Activated T-helper 1 cell treated with anti-CD3 and anti-CD28 coated beads, Interleukin-12 subunit alpha, Interleukin-12 subunit beta, Interleukin-2, Interleukin-4 antibody, amounts not matched to agents 30 ng/mL and 10 ng/mL and 1 ng/mL, durations not matched to agents 14 hours and 24 hours and 36 hours (primary cell): ENCODE data around the gene LEFTY1. TPM values are rescaled to one million over a fixed set of nuclear protein-coding genes. Genes with fewer than 3 reads are reported as not detected.

Experiments
- DNase-seq: peaks from one replicate; pipeline ENCODE4 v3.0.0; 2021; ENCODE audit warnings: low spot score
- H3K27ac Mint-ChIP-seq: one replicate; pipeline ENCODE4 v1.8.0; 2021; ENCODE audit warnings: mild to moderate bottlenecking, mixed read lengths
- H3K27me3 Mint-ChIP-seq: one replicate; pipeline ENCODE4 v1.8.0; 2022; ENCODE audit warnings: mild to moderate bottlenecking, moderate library complexity, mixed read lengths; ENCODE audit not compliant: insufficient read depth
- H3K36me3 Mint-ChIP-seq: one replicate; pipeline ENCODE4 v1.8.0; 2021; ENCODE audit warnings: low read depth, mixed read lengths
- H3K4me1 Mint-ChIP-seq: one replicate; pipeline ENCODE4 v1.8.0; 2021; ENCODE audit warnings: low read depth, mixed read lengths
- H3K4me3 Mint-ChIP-seq: one replicate; pipeline ENCODE4 v1.8.0; 2021; ENCODE audit warnings: mild to moderate bottlenecking, moderate library complexity, mixed read lengths
- H3K9me3 Mint-ChIP-seq: one replicate; pipeline ENCODE4 v1.8.0; 2021; ENCODE audit warnings: mixed read lengths
- intact Hi-C: fragments of 100-400 bp; cut with micrococcal nuclease; formaldehyde crosslinking; loops from one replicate; pipeline ENCODE4 v1.15.1; 2024
- total RNA-seq: library from RNA; stranded (reverse); gene quantifications from 2 replicates; pipeline ENCODE4 v1.2.3, GENCODE V29; 2022

Gene LEFTY1
- total RNA-seq, 1 donor from 2014 or later, result not detected

- intact Hi-C loops, result no loop called here
- Mint-ChIP-seq H3K27ac (no peak overlapping the region), H3K4me1 (peaks cover 26% of the 10 kb centered on the region), H3K4me3 (no peak overlapping the region), H3K9me3 (no peaks in the 10 kb centered on the region), H3K27me3 (peaks cover 5% of the 10 kb centered on the region), H3K36me3 (peaks cover 4% of the 10 kb centered on the region)
- no peak for DNase-seq
Measured at GRCh38 chr1:225909477-225909876, 20.5 kb upstream of the LEFTY1 start.

DNA sequence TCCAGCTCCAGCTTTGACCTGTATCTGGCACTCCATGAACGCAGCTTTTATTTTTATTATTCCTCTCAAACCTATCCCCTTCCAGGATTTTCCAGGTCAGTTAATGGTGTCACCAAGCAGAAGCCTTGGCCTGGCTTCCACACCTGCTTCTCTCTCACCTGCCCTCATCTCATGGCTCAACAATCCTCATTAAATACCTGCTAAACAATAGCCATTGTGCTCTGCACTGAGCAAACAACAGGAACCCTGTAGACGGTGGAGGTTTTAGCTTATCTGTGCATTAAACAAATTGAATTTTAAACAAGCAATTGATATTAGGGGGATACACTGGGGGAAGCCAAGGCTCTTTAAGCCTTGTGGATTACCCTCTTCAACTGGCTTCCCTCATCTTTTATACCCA lies 19.8 kb upstream of the LEFTY1 start:
- intact Hi-C loops, result no loop called here
- H3K4me3 Mint-ChIP-seq, result no peak overlapping the region
- H3K4me1 Mint-ChIP-seq, result peaks cover 26% of the 10 kb centered on the region
- no peak for DNase-seq
- no peaks in the 10 kb centered on the region for H3K9me3 Mint-ChIP-seq
- H3K36me3 Mint-ChIP-seq, result peaks cover 4% of the 10 kb centered on the region
- H3K27me3 Mint-ChIP-seq, result peaks cover 5% of the 10 kb centered on the region
- no peak overlapping the region for H3K27ac Mint-ChIP-seq

GRCh38 chr1:225908013-225908640 lies 19.2 kb upstream of the LEFTY1 start:
- peaks cover 26% of the 10 kb centered on the region for H3K4me1 Mint-ChIP-seq
- no peak for DNase-seq
- H3K4me3 Mint-ChIP-seq, result no peak overlapping the region
- peaks cover 5% of the 10 kb centered on the region for H3K27me3 Mint-ChIP-seq
- no peak overlapping the region for H3K27ac Mint-ChIP-seq
- intact Hi-C loops, result no loop called here
- H3K9me3 Mint-ChIP-seq, result no peaks in the 10 kb centered on the region
- H3K36me3 Mint-ChIP-seq, result peaks cover 4% of the 10 kb centered on the region

- Mint-ChIP-seq H3K36me3 (no peaks in the 10 kb centered on the region), H3K27ac (no peak overlapping the region), H3K4me3 (no peak overlapping the region), H3K27me3 (peaks cover 9% of the 10 kb centered on the region), H3K4me1 (peaks cover 26% of the 10 kb centered on the region), H3K9me3 (no peaks in the 10 kb centered on the region)
- DNase-seq, result no peak
- intact Hi-C loops, result no loop called here
Measured at GRCh38 chr1:225907341-225907740, 18.4 kb upstream of the LEFTY1 start.

GRCh38 chr1:225906467-225906866 lies 17.5 kb upstream of the LEFTY1 start:
- DNase-seq, result no peak
- no peaks in the 10 kb centered on the region for H3K9me3 Mint-ChIP-seq
- no peaks in the 10 kb centered on the region for H3K36me3 Mint-ChIP-seq
- intact Hi-C loops, result no loop called here
- H3K4me3 Mint-ChIP-seq, result no peak overlapping the region
- peaks cover 13% of the 10 kb centered on the region for H3K27me3 Mint-ChIP-seq
- no peak overlapping the region for H3K27ac Mint-ChIP-seq
- H3K4me1 Mint-ChIP-seq, result peaks cover 22% of the 10 kb centered on the region

DNA sequence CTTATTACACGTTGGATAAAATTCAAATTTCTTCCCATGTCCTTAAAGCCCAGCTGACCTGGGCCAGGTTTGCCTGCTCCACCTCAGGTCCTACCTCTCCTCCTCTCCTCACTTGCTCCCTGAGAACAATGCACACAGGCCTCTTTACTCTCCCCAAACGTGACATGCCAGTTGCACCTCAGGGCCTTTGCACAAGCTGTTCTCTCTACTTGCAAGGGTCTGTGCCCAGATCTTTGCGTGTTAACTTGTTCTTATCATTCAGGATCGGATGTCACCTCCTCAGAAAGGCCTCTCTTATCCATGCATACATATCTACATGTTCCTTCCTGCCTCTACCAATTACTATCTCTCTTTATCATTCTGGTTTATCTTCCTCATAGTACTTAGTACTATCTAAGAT lies 14.7 kb upstream of the LEFTY1 start:
- Mint-ChIP-seq H3K36me3 (no peaks in the 10 kb centered on the region), H3K4me3 (no peak overlapping the region), H3K27ac (no peak overlapping the region), H3K27me3 (peaks cover 25% of the 10 kb centered on the region), H3K4me1 (peaks cover 22% of the 10 kb centered on the region), H3K9me3 (no peaks in the 10 kb centered on the region)
- intact Hi-C loops, result no loop called here
- no peak for DNase-seq

GRCh38 chr1:225899044-225899925 lies 10.3 kb upstream of the LEFTY1 start:
- Mint-ChIP-seq H3K36me3 (no peaks in the 10 kb centered on the region), H3K4me1 (peaks cover 41% of the 10 kb centered on the region), H3K9me3 (no peaks in the 10 kb centered on the region), H3K4me3 (no peak overlapping the region), H3K27me3 (peaks cover 30% of the 10 kb centered on the region), H3K27ac (peak overlapping the region; percentile 31)
- DNase-seq, result no peak
- intact Hi-C loops, result no loop called here

DNA sequence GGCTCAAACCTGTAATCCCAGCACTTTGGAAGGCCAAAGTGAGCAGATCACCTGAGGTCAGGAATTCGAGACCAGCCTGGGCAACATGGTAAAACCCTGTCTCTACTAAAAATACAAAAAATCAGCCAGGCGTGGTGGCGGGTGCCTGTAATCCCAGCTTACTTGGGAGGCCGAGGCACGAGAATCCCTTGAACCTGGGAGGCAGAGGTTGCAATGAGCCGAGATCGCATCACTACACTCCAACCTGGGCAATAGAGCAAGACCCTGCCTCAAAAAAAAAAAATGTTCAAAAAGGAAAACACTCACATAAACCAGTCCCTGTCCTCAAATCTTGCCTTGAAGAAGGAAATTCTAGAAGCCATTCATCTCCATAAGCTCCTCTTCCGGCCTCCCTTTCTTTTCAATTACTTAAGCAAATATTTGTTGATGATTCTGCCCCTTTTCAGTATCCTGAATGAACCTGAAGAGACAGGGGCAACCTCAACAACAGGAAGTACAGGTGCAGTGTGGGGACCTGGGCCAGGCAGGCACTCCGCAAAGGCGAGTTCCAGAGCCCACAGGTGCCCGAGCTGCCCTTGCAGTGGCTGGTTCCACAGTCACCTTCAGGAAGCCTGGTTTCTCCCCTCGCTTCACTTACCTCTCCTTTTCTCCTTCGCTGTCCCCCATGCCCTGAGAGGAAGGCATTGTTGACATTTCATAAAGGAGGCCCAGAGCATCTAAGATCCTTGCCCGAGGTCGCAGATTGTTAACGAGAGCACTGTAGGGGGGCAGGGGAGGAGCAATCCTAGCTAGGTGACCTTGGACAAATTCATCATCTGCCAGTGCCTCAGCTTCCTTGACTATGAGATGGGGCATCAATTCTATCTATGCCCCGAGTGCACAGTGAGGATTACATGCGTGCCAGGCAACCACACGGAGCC lies 8.9 kb upstream of the LEFTY1 start:
- H3K4me3 Mint-ChIP-seq, result peak overlapping the region; percentile 44
- H3K4me1 Mint-ChIP-seq, result peaks cover 47% of the 10 kb centered on the region
- DNase-seq, result no peak

DNA sequence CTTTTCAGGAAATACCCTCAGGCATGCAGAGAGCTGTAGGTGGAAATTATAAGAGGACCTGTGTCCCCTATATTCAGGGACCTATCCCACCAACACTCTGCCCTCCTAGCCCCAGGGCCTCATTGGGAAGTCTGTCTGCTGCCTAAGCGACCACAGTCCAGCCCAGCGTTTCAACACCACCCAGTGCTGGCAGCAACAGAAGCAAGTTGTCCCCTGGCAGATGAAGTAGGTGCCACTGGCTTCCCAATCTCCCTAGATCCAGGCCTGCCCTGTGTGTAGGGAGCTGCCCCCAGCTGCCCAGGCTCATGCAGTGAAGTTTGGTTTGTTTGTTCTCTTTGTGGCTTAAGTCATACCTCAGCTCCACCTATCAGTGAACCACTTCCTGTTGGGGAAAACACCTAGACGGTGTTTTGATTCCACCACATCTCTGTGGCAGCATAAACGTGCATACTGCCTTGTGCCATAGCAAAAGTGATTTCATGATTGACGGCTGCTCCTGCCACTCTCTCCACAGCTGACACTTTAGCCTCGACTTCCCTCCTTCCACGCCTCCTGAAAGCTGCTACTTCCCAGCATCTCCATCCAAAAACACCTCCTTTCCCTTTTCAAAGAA lies 8.1 kb upstream of the LEFTY1 start:
- peaks cover 47% of the 10 kb centered on the region for H3K4me1 Mint-ChIP-seq
- H3K4me3 Mint-ChIP-seq, result peak overlapping the region; percentile 44
- H3K27me3 Mint-ChIP-seq, result peaks cover 42% of the 10 kb centered on the region
- no peaks in the 10 kb centered on the region for H3K9me3 Mint-ChIP-seq
- peak overlapping the region; percentile 64 for H3K27ac Mint-ChIP-seq
- H3K36me3 Mint-ChIP-seq, result no peaks in the 10 kb centered on the region
- intact Hi-C loops, result loop anchor here (1.0 kb wide), 5 partner anchors 15 to 120 kb away; partner anchors contain the start of genes EPHX1, PYCR2, SRP9 and TMEM63A
- DNase-seq, result peak; percentile 81

More for the DNA sequence above, 8.9 kb upstream of the LEFTY1 start:
- H3K27me3 Mint-ChIP-seq, result peaks cover 43% of the 10 kb centered on the region
- H3K36me3 Mint-ChIP-seq, result no peaks in the 10 kb centered on the region
- intact Hi-C loops, result loop anchor here (1.0 kb wide), 5 partner anchors 16 to 121 kb away; partner anchors contain the start of genes EPHX1, PYCR2, SRP9 and TMEM63A
- H3K27ac Mint-ChIP-seq, result peak overlapping the region; percentile 64
- H3K9me3 Mint-ChIP-seq, result no peaks in the 10 kb centered on the region

DNA sequence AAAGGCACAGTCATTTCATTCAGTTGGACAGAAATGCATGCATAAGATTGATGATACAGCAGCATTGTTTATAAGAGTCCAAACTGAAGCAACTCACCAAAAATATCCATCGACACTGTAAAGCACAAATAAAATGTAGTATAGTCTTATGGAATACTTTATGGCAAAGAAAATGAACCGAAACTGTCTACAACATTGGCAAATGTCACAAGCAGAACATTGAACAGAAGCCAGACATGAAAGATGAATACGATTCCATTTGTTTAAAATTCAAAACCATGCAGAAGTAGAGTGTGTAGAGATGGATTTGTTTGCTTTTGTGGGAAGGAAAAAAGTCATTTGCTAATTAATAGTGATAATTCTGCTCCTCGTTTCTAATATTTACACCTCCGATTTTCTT lies 7.5 kb upstream of the LEFTY1 start:
- Mint-ChIP-seq H3K27me3 (peaks cover 41% of the 10 kb centered on the region), H3K9me3 (no peaks in the 10 kb centered on the region), H3K4me3 (peak overlapping the region; percentile 44), H3K36me3 (no peaks in the 10 kb centered on the region), H3K4me1 (peaks cover 51% of the 10 kb centered on the region), H3K27ac (peak overlapping the region; percentile 64)
- intact Hi-C loops, result no loop called here
- DNase-seq, result no peak

DNA sequence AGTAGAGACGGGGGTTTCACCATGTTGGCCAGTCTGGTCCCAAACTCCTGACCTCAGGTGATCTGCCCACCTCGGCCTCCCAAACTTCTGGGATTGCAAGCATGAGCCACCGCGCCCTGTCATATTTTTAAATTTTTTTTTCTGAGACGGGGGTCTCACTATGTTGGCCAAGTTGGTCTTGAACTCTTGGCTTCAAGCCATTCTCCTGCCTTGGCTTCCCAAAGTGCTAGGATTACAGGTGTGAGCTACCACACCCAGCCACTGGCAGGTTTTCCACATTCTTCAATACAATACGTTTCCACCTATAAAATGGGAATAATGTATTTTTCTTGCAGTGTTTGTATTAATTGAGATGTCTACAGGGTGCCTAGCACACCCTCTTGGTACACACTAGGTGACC lies 3.4 kb upstream of the LEFTY1 start:
- intact Hi-C loops, result no loop called here
- Mint-ChIP-seq H3K4me3 (no peak overlapping the region), H3K9me3 (no peaks in the 10 kb centered on the region), H3K4me1 (peaks cover 31% of the 10 kb centered on the region), H3K27me3 (peaks cover 32% of the 10 kb centered on the region), H3K36me3 (no peaks in the 10 kb centered on the region), H3K27ac (no peak overlapping the region)
- no peak for DNase-seq

DNA sequence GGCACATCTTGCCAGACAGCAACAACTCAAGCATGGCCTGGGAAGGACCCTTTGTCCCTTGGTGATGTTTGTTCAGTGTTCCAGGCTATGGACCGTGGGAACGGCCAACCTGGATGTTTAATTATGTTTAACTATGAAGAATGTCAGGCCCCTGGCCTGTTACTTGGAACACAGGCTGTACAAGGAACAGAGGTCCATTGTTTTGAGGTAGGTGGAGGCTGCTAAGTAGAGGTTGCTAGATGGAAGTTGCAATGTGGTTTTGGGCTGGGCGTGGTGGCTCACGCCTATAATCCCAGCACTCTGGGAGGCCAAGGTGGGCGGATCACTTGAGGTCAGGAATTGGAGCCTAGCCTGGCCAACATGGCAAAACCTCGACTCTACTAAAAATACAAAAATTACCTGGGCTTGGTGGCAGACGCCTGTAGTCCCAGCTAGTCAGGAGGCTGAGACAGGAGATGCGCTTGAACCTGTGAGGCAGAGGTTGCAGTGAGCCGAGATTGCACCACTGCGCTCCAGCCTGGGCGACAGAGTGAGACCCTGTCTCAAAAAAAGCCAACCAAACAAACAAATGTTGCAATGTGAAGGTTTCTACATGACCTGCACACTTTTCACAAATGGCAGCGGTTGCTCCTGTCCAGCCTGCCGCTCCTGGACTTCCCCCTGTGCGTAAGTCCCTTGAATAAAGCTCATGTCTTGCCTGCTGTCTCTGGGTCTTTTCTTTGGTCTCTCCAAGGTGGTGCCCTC lies 2.5 kb upstream of the LEFTY1 start:
- Mint-ChIP-seq H3K27me3 (peaks cover 30% of the 10 kb centered on the region), H3K4me1 (peaks cover 22% of the 10 kb centered on the region), H3K36me3 (no peaks in the 10 kb centered on the region), H3K9me3 (no peaks in the 10 kb centered on the region), H3K27ac (peak overlapping the region; percentile 72), H3K4me3 (no peak overlapping the region)
- no peak for DNase-seq
- intact Hi-C loops, result no loop called here
